GM12801 (cell line): ENCODE measurements around the gene C15orf39.
"Not testable (repeated sequence)": the region's sequence is repeated elsewhere in the genome, so short reads cannot be mapped to it uniquely, and the experiment has no call there.

ENCODE experiments used
- TF ChIP-seq, protein P1 (sequence below): IDR thresholded peaks from one replicate; pipeline ENCODE4 v1.5.1; 2011; ENCODE audit warnings: control low read depth; ENCODE audit not compliant: insufficient read length; ENCODE audit errors: extremely low read depth

Gene C15orf39

GRCh38 chr15:75235051-75235673 lies 33.5 kb downstream of the C15orf39 start:
- TF ChIP-seq, protein P1, sequence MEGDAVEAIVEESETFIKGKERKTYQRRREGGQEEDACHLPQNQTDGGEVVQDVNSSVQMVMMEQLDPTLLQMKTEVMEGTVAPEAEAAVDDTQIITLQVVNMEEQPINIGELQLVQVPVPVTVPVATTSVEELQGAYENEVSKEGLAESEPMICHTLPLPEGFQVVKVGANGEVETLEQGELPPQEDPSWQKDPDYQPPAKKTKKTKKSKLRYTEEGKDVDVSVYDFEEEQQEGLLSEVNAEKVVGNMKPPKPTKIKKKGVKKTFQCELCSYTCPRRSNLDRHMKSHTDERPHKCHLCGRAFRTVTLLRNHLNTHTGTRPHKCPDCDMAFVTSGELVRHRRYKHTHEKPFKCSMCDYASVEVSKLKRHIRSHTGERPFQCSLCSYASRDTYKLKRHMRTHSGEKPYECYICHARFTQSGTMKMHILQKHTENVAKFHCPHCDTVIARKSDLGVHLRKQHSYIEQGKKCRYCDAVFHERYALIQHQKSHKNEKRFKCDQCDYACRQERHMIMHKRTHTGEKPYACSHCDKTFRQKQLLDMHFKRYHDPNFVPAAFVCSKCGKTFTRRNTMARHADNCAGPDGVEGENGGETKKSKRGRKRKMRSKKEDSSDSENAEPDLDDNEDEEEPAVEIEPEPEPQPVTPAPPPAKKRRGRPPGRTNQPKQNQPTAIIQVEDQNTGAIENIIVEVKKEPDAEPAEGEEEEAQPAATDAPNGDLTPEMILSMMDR = no peak

DNA sequence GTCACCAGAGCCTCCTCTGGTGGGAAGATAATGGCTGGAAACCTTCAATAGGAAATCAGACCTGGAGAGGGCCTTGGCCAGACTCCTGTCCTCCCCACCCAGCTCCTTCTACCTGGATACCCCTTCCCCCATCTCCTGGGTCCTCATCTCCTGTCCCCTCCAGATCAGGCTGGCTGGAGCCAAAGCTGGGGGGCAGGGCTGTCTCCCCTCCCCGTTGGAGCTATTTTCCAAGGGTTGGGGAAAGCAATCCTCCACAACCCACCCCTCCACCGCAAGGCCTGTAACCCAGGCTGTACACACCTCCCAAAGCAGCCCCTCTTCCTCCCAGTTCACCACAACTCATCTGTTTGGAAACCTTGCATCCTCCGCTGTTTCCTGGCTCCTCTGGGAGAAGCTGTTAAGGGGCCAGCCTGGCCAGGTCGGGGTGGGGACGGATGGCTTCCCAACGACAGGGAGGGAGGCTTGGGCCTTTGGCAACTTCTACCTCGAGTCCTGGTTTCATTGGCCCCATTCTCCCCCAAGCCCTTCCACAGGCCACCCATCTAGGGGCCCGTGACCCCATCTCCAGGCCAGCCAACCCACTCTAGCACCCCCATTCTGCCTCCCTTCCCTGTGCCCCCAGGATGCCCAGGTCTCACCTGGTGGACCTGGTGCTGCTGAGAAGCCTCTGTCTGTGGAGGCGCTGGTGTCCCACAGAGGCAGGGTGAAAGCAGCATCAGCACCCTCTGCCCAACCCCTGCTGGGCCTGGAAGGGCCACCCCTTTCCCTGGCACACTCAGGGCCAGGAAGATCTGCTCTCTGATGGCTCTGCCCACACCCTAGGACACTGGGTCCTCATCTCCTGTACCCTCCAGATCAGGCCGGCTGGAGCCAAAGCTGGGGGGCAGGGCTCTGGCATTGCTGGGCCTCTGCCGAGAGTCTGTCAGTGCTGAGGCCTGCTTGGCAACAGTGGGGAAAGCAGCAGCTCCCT lies 34.4 kb downstream of the C15orf39 start:
- TF ChIP-seq, protein P1 = no peak

- TF ChIP-seq, protein P1 = no peak
Measured at GRCh38 chr15:75237316-75237982, 35.8 kb downstream of the C15orf39 start.

GRCh38 chr15:75238150-75238549 lies 36.5 kb downstream of the C15orf39 start:
- TF ChIP-seq, protein P1 = no peak

DNA sequence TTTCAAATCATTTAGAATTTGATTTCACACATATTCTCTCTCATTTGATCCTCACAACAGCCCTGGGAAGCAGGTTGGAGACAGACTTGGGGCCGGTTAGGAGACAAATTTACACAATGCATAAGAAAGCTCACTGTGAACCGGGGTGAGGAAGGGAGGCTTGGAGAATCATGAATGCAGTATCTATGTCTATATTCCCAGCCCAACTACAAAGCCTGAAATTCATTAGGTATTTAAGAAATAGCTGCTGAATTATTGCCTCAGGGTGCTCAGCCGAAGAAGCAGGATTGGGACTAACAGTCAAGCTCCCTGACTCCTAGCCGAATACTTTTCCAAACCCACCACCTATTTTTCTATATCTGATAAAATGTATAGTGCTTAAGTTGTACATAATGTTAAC lies 48.0 kb downstream of the C15orf39 start:
- TF ChIP-seq, protein P1 = no peak

DNA sequence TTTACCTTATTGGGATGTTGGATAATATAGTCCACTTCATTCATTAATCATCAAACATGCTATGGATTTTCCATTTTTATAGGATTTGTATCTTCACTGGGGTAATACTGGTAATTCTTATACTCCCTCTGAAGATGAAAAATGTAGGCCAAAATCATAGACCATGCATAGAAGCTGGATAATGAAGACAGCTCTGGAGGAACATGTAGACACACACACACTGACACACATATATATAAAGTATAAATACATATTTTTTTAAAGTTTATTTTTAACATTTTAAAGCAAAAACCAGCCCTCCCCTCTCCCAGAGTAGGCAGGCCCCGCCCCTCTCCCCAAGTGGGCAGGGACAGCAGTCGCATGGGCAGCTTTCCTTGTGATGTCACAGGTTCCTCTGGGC lies 56.4 kb downstream of the C15orf39 start, which contains the start of gene GOLGA6C:
GOLGA6C (plus strand) TSS at position 301 of the 400 bp plus-strand sequence. CDS start 265 bp downstream, outside the sequence.
- TF ChIP-seq, protein P1 = not testable (repeated sequence)
